ENCODE data around the gene DNASE1.
"Not testable (repeated sequence)": the region's sequence is repeated elsewhere in the genome, so short reads cannot be mapped to it uniquely, and the experiment has no call there.

GRCh38 chr16:3608976-3609375 lies 45.5 kb upstream of the DNASE1 start:
- TF ChIP-seq CTCF, POLR2A (IDR thresholded peaks at IDR 0.05): not testable (repeated sequence)
